Esophagus squamous epithelium (tissue), 5 donors: ENCODE results near the gene ANP32E. TPM values are rescaled to one million over a fixed set of nuclear protein-coding genes. Genes with fewer than 3 reads are reported as not detected.

ENCODE experiments used
- DNase-seq: peaks from one replicate; lab custom pipeline; 2025; lab: John Stamatoyannopoulos, UW
- H3K27ac ChIP-seq, 4 donors: fragments of 200-600 bp; sonication (generic); one replicate each; pipeline ENCODE4 v1.5.1; 2016 to 2019; ENCODE audit warnings: mild to moderate bottlenecking in 1 of 4
- H3K27me3 ChIP-seq, 4 donors: fragments of 200-600 bp; sonication (generic); 1 replicate in 3 of 4; 2 replicates in 1 of 4; pipeline versions ENCODE4 v1.5.1 to v1.6.0; 2017 to 2021; ENCODE audit warnings: antibody characterized with exemption in 1 of 4
- H3K36me3 ChIP-seq, 3 donors: fragments of 200-600 bp; sonication (generic); one replicate each; pipeline ENCODE4 v1.5.1; 2016 to 2019
- H3K4me1 ChIP-seq, 3 donors: fragments of 200-600 bp; sonication (generic); one replicate each; pipeline ENCODE4 v1.5.1; 2017 to 2019
- H3K4me3 ChIP-seq, 4 donors: fragments of 200-600 bp; sonication (generic); 1 replicate in 3 of 4; 2 replicates in 1 of 4; pipeline ENCODE4 v1.5.1; 2016 to 2019; ENCODE audit warnings: mild to moderate bottlenecking in 2 of 4, moderate library complexity in 1 of 4
- H3K9me3 ChIP-seq, 3 donors: fragments of 200-600 bp; sonication (generic); one replicate each; pipeline ENCODE4 v1.5.1; 2016 to 2019
- POLR2A ChIP-seq, 4 donors: fragments of 450-650 bp; IDR thresholded peaks; one replicate each; pipeline ENCODE4 v1.6.1; 2017; ENCODE audit warnings: antibody characterized with exemption in 4 of 4, mild to moderate bottlenecking in 4 of 4, moderate library complexity in 3 of 4
- WGBS, 2 donors: methylation state at CpG; one replicate each; pipeline ENCODE4 v1.1.5; 2018; 5-methylcytosine and 5-hydroxymethylcytosine counted together
- intact Hi-C: fragments of 100-400 bp; cut with DNase I; formaldehyde crosslinking; loops from one replicate; pipeline ENCODE4 v1.15.0; 2022
- total RNA-seq, 4 donors: library from RNA; depleted of rRNA; stranded (reverse); fragments of >200 nt; gene quantifications; one replicate each; pipeline ENCODE4 v1.1.0, GENCODE V29; 2016
- TF ChIP-seq, protein P1 (sequence below), 6 experiments: fragments of 450-650 bp in 4 of 6; fragments of 200-600 bp in 2 of 6; sonication (generic) in 2 of 6; IDR thresholded peaks; one replicate each; pipeline ENCODE4 v1.5.1; 2016 to 2019; ENCODE audit warnings: antibody characterized with exemption in 6 of 6, mild to moderate bottlenecking in 4 of 6, moderate library complexity in 4 of 6
- donor health status: DM: yes; HTN: yes; CAD: no.

Gene ANP32E
- total RNA-seq, 4 donors from 2014 or later: 8.8 to 23.6 (median 18.5) TPM

DNA sequence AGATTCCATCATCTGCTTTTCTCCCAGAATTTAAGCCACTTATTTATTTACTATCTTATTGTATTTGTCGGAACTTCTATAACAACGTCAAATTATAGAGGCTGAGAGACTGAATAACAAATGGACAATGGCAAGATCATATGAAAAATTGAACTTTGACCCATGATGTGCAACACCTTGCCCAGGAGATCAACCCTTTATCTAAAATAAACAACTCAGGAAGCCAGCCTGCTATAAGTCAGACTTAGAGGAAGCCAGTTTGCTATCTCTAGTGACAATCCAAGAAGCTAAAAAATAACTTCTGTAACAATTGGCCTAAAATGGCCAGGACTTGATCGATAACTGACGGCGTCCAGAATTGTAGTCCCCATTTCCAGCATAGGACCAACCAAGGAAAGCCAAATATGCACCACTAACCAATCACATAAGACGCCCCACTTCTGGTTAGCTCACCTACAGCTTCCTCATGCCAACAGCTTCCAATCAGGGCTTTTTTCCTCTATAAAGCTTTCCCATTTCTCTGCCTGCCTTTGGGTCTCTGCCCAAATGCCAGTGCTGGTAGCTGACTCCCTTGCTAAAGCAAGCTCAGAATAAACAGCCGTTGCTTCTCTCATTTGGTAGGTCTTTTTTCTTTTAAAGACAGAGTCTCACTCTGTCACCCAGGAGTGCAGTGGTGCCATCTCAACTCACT is 28.5 kb downstream of the ANP32E start:
- Histone ChIP-seq H3K27ac (no peak overlapping the region), H3K9me3 (no peaks in the 10 kb centered on the region), H3K4me3 (no peak overlapping the region), H3K36me3 (no peaks in the 10 kb centered on the region), H3K4me1 (no peaks in the 10 kb centered on the region), H3K27me3 (no peaks in the 10 kb centered on the region)
- TF ChIP-seq, protein P1, sequence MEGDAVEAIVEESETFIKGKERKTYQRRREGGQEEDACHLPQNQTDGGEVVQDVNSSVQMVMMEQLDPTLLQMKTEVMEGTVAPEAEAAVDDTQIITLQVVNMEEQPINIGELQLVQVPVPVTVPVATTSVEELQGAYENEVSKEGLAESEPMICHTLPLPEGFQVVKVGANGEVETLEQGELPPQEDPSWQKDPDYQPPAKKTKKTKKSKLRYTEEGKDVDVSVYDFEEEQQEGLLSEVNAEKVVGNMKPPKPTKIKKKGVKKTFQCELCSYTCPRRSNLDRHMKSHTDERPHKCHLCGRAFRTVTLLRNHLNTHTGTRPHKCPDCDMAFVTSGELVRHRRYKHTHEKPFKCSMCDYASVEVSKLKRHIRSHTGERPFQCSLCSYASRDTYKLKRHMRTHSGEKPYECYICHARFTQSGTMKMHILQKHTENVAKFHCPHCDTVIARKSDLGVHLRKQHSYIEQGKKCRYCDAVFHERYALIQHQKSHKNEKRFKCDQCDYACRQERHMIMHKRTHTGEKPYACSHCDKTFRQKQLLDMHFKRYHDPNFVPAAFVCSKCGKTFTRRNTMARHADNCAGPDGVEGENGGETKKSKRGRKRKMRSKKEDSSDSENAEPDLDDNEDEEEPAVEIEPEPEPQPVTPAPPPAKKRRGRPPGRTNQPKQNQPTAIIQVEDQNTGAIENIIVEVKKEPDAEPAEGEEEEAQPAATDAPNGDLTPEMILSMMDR (IDR thresholded peaks at IDR 0.05): no peak
- TF ChIP-seq POLR2A (IDR thresholded peaks at IDR 0.05): no peak
- intact Hi-C loops: no loop called here
- WGBS, 2 donors: 86% methylated on average over 7 of the region's 7 CpGs
- DNase-seq: no peak

DNA sequence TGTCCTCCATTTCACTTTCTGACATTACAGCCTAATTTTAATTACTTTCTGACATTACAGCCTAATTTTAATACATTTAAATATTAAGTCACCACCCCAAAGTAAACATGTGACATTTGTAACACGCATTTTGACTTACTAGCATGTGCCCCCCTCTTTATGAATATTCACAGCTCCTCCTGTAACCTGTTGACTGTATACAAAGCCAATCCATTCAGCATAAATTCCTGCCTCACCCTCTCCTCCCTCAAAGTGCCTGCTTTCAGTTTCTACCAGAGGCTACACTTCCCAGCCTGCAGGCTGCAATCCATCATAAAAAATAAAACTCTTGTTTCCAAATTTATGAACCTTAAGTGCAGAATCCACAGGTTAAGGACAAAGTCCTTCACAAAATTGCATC is 39.5 kb downstream of the ANP32E start:
- Histone ChIP-seq H3K4me1 (no peaks in the 10 kb centered on the region), H3K4me3 (no peak overlapping the region), H3K9me3 (no peaks in the 10 kb centered on the region), H3K27me3 (no peaks in the 10 kb centered on the region), H3K36me3 (no peaks in the 10 kb centered on the region), H3K27ac (no peak overlapping the region)
- intact Hi-C loops: no loop called here
- 59 to 76% methylated on average over 1 of the region's 1 CpG for WGBS, 2 donors
- TF ChIP-seq, protein P1 (IDR thresholded peaks at IDR 0.05): no peak
- no peak for TF ChIP-seq POLR2A (IDR thresholded peaks at IDR 0.05)
- no peak for DNase-seq

DNA sequence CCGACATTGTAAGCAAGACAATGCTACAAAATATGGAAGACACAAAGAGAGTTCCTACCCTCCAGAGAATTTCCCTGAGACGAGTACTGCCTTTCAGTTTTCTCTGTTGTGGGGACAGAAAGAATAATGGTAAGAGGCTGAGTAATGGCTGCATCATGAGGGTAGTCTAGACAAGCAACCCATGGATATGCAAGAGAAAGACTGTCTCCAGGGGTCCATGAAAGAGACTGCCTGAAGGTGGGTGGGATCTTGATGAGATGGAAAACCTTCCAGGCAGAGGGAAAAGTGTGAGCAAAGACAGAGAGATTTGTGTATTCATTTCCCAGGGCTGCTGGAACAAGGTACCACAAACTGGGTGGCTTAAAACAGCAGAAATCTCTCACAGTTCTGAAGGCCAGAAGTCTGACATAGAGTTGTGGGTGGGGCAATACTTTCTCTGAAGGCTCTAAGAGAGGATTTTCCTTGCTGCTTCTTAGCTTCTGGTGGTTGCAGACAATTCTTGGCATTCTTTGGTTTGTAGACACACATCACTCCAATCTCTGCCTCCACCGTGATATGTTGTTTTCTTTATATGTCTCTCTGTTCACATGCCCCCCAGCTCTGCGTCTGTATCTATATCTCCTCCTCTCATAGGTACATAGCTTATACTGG is 41.4 kb downstream of the ANP32E start:
- TF ChIP-seq, protein P1 (IDR thresholded peaks at IDR 0.05): no peak
- no peaks in the 10 kb centered on the region for H3K27me3 ChIP-seq
- no peaks in the 10 kb centered on the region for H3K9me3 ChIP-seq
- no peak overlapping the region for H3K27ac ChIP-seq
- H3K4me1 ChIP-seq: no peaks in the 10 kb centered on the region
- no peak overlapping the region for H3K4me3 ChIP-seq
- no peaks in the 10 kb centered on the region for H3K36me3 ChIP-seq
- 74 to 81% methylated on average over 4 of the region's 4 CpGs for WGBS, 2 donors
- intact Hi-C loops: no loop called here
- no peak for DNase-seq

DNA sequence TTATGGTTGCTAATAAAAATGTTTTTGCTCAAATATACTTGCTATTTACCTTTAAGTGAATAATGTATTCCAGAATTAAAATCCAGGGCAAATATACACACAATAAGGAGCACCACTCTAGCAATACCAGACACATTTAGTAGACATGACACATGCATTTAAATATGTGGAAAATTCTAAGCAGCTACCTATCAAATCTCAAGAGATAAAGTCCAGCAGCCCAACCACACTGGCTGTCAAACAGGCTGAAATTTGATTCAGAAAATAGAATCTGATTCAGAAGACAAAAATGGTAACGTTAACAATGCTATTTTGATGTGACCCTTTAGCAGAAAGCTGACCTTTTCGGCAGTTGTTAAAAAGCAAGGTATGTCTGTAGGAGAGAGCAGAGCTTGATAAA is 43.9 kb downstream of the ANP32E start:
- Histone ChIP-seq H3K27ac (no peak overlapping the region), H3K36me3 (no peaks in the 10 kb centered on the region), H3K4me1 (peaks cover 0 to 6% (median 0%) of the 10 kb centered on the region in 3 donors), H3K27me3 (peaks cover 0 to 12% (median 0%) of the 10 kb centered on the region in 4 donors), H3K9me3 (no peaks in the 10 kb centered on the region), H3K4me3 (no peak overlapping the region)
- intact Hi-C loops: no loop called here
- DNase-seq: no peak
- 68 to 74% methylated on average over 2 of the region's 2 CpGs for WGBS, 2 donors
- no peak for TF ChIP-seq POLR2A (IDR thresholded peaks at IDR 0.05)
- TF ChIP-seq, protein P1 (IDR thresholded peaks at IDR 0.05): no peak

DNA sequence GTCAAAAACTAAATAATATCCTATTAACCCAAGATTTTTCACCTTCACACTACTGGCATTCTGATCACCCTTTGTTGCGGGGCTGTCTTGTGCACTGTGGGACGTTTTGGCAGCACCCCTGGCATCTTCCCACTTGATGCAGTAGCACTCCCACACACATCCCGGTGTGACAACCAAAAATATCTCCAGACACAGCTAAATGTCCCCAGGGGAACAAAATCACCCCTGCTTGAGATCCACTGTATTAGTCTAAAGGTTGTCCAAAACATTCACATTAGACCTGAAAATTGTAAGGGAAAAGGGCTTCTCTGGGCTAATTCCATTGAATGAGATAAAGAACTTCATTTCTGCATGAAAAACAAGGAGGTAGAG is 48.4 kb downstream of the ANP32E start:
- peaks cover 0 to 12% (median 0%) of the 10 kb centered on the region in 4 donors for H3K27me3 ChIP-seq
- intact Hi-C loops: loop anchor here (10.0 kb wide), 1 partner anchor 223 kb away; no protein-coding TSS in a partner anchor
- no peaks in the 10 kb centered on the region for H3K36me3 ChIP-seq
- no peaks in the 10 kb centered on the region for H3K9me3 ChIP-seq
- H3K4me3 ChIP-seq: no peak overlapping the region
- no peak for DNase-seq
- H3K27ac ChIP-seq: no peak overlapping the region
- peaks cover 0 to 14% (median 0%) of the 10 kb centered on the region in 3 donors for H3K4me1 ChIP-seq
- TF ChIP-seq, protein P1 (IDR thresholded peaks at IDR 0.05): peak in 1 of 6 experiments; percentile 4
- no peak for TF ChIP-seq POLR2A (IDR thresholded peaks at IDR 0.05)
- WGBS, 2 donors: 13 to 25% methylated on average over 2 to 3 of the region's 3 CpGs
